Measurements from ENCODE around the gene TLR5. TPM values are rescaled to one million over a fixed set of nuclear protein-coding genes. Genes with fewer than 3 reads are reported as not detected.
"Not testable (repeated sequence)": the region's sequence is repeated elsewhere in the genome, so short reads cannot be mapped to it uniquely, and the experiment has no call there.

Gene TLR5
- total RNA-seq, 3 donors from 2014 or later (not counting 1 experiment from before 2014, with no cell fraction given) = 0.24 to 0.41 (median 0.33) TPM

GRCh38 chr1:223176437-223176836 is 33.4 kb upstream of the TLR5 start:
- no peak overlapping the region for H3K4me3 ChIP-seq (ENCODE audit: low read length)
- H3K4me1 ChIP-seq (ENCODE audit: control insufficient read depth, insufficient read depth, low read length) = peaks cover 14% of the 10 kb centered on the region
- no peaks in the 10 kb centered on the region for H3K36me3 ChIP-seq (ENCODE audit: control insufficient read depth, insufficient read depth, low read length)
- H3K9me3 ChIP-seq (ENCODE audit: control insufficient read depth, insufficient read depth, low read length) = no peaks in the 10 kb centered on the region
- H3K27ac Mint-ChIP-seq = no peak overlapping the region
- no peak overlapping the region for H3K27ac ChIP-seq (ENCODE audit: low read length)
- H3K4me3 Mint-ChIP-seq = no peak overlapping the region
- intact Hi-C loops (cut with micrococcal nuclease) = no loop called here
- no peak for DNase-seq
- peaks cover 20 to 32% of the 10 kb centered on the region in 2 donors for H3K27me3 Mint-ChIP-seq (ENCODE audit: low read depth in 2 of 2)
- H3K27me3 ChIP-seq (ENCODE audit: control insufficient read depth, insufficient read depth, low read length) = no peaks in the 10 kb centered on the region
- H3K9me3 Mint-ChIP-seq = no peaks in the 10 kb centered on the region
- peaks cover 4 to 17% of the 10 kb centered on the region in 2 donors for H3K4me1 Mint-ChIP-seq
- no CpG with 5 or more reads among the region's 3 CpGs for WGBS (ENCODE audit: insufficient coverage)
- no peak for TF ChIP-seq CTCF (IDR thresholded peaks at IDR 0.05)
- no peaks in the 10 kb centered on the region for H3K36me3 Mint-ChIP-seq
- no peak for ATAC-seq

GRCh38 chr1:223175633-223176032 is 32.6 kb upstream of the TLR5 start:
- peaks cover 12 to 24% of the 10 kb centered on the region in 2 donors for H3K27me3 Mint-ChIP-seq (ENCODE audit: low read depth in 2 of 2)
- H3K9me3 Mint-ChIP-seq = no peaks in the 10 kb centered on the region
- no peaks in the 10 kb centered on the region for H3K36me3 ChIP-seq (ENCODE audit: control insufficient read depth, insufficient read depth, low read length)
- H3K4me3 Mint-ChIP-seq = no peak overlapping the region
- no peaks in the 10 kb centered on the region for H3K27me3 ChIP-seq (ENCODE audit: control insufficient read depth, insufficient read depth, low read length)
- H3K4me3 ChIP-seq (ENCODE audit: low read length) = no peak overlapping the region
- peaks cover 4 to 11% of the 10 kb centered on the region in 2 donors for H3K4me1 Mint-ChIP-seq
- no peak for ATAC-seq
- intact Hi-C loops (cut with micrococcal nuclease) = no loop called here
- no peaks in the 10 kb centered on the region for H3K9me3 ChIP-seq (ENCODE audit: control insufficient read depth, insufficient read depth, low read length)
- H3K4me1 ChIP-seq (ENCODE audit: control insufficient read depth, insufficient read depth, low read length) = peaks cover 11% of the 10 kb centered on the region
- no peak for TF ChIP-seq CTCF (IDR thresholded peaks at IDR 0.05)
- no peak for DNase-seq
- 54% methylated on average over 3 of the region's 3 CpGs for WGBS (ENCODE audit: insufficient coverage)
- peak overlapping the region in 1 of 2 donors; percentile 6 for H3K27ac Mint-ChIP-seq
- H3K27ac ChIP-seq (ENCODE audit: low read length) = no peak overlapping the region
- H3K36me3 Mint-ChIP-seq = no peaks in the 10 kb centered on the region

DNA sequence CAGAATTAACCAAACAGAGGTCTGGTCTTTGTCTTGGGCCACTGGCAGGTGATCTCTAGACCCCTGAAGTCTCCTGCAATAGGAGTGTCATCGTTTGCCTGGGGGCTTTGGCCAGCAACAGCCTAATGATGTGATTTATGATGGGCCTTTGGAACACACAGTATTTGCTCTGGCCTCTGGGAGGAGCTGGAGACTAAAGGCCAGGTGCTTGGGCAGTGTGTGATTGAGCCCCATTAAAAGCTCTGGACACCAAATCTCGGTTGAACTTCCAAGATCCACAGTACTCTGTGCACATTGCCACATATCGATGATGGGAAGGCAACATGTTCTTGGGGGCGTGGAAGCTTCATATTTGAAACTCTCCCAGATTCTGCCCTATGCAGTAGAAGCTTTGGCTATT is 32.0 kb upstream of the TLR5 start:
- Histone ChIP-seq H3K4me3 (ENCODE audit: low read length) (no peak overlapping the region), H3K36me3 (ENCODE audit: control insufficient read depth, insufficient read depth, low read length) (no peaks in the 10 kb centered on the region), H3K27me3 (ENCODE audit: control insufficient read depth, insufficient read depth, low read length) (no peaks in the 10 kb centered on the region), H3K4me1 (ENCODE audit: control insufficient read depth, insufficient read depth, low read length) (peaks cover 11% of the 10 kb centered on the region), H3K27ac (ENCODE audit: low read length) (peak overlapping the region; percentile 11), H3K9me3 (ENCODE audit: control insufficient read depth, insufficient read depth, low read length) (no peaks in the 10 kb centered on the region)
- TF ChIP-seq CTCF (IDR thresholded peaks at IDR 0.05) = no peak
- intact Hi-C loops (cut with micrococcal nuclease) = no loop called here
- no peak for ATAC-seq
- Mint-ChIP-seq H3K27ac (no peak overlapping the region), H3K4me3 (no peak overlapping the region), H3K27me3 (ENCODE audit: low read depth in 2 of 2) (peaks cover 14 to 18% of the 10 kb centered on the region in 2 donors), H3K4me1 (peaks cover 4 to 11% of the 10 kb centered on the region in 2 donors), H3K9me3 (no peaks in the 10 kb centered on the region), H3K36me3 (no peaks in the 10 kb centered on the region)
- 84% methylated on average over 4 of the region's 4 CpGs for WGBS (ENCODE audit: insufficient coverage)
- no peak for DNase-seq

DNA sequence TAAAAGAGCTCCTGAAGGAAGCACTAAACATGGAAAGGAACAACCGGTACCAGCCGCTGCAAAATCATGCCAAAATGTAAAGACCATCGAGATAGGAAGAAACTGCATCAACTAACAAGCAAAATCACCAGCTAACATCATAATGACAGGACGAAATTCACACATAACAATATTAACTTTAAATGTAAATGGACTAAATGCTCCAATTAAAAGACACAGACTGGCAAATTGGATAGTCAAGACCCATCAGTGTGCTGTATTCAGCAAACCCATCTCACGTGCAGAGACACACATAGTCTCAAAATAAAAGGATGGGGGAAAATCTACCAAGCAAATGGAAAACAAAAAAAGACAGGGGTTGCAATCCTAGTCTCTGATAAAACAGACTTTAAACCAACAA is 26.4 kb upstream of the TLR5 start:
- intact Hi-C loops (cut with micrococcal nuclease); H3K36me3 Mint-ChIP-seq; DNase-seq; H3K4me3 ChIP-seq (ENCODE audit: low read length); H3K4me1 ChIP-seq (ENCODE audit: control insufficient read depth, insufficient read depth, low read length); H3K9me3 ChIP-seq (ENCODE audit: control insufficient read depth, insufficient read depth, low read length); H3K4me1 Mint-ChIP-seq; H3K9me3 Mint-ChIP-seq; H3K27me3 Mint-ChIP-seq (ENCODE audit: low read depth in 2 of 2); H3K4me3 Mint-ChIP-seq; H3K36me3 ChIP-seq (ENCODE audit: control insufficient read depth, insufficient read depth, low read length); H3K27ac ChIP-seq (ENCODE audit: low read length); H3K27me3 ChIP-seq (ENCODE audit: control insufficient read depth, insufficient read depth, low read length); H3K27ac Mint-ChIP-seq; ATAC-seq: not testable (repeated sequence)
- 93% methylated on average over 5 of the region's 5 CpGs for WGBS (ENCODE audit: insufficient coverage)

Measured in natural killer cell (primary cell).